NK-92 (cell line): ENCODE data around the gene TUBB1.
A peak's percentile ranks its signal among the peaks of the same experiment; 100 is the strongest.
"Not testable (repeated sequence)": the region's sequence is repeated elsewhere in the genome, so short reads cannot be mapped to it uniquely, and the experiment has no call there.

Experiments used
- DNase-seq: peaks from one replicate; lab custom pipeline; 2025; ENCODE audit not compliant: unreplicated experiment; lab: John Stamatoyannopoulos, UW

Gene TUBB1

GRCh38 chr20:59018817-59019216 lies 412 bp upstream of the TUBB1 start:
- no peak for DNase-seq

- no peak for DNase-seq
Measured at GRCh38 chr20:59020938-59021551, 1.8 kb downstream of the TUBB1 start.

- no peak for DNase-seq
Measured at GRCh38 chr20:59022754-59023153, 3.5 kb downstream of the TUBB1 start.

GRCh38 chr20:59023616-59024015 lies 4.4 kb downstream of the TUBB1 start:
- no peak for DNase-seq

- no peak for DNase-seq
Measured at GRCh38 chr20:59024111-59024530, 4.9 kb downstream of the TUBB1 start.

GRCh38 chr20:59025086-59025485 lies 5.9 kb downstream of the TUBB1 start:
- DNase-seq: no peak

- no peak for DNase-seq
Measured at GRCh38 chr20:59025511-59025910, 6.3 kb downstream of the TUBB1 start.

GRCh38 chr20:59026904-59027740 lies 7.9 kb downstream of the TUBB1 start:
- DNase-seq: no peak

- no peak for DNase-seq
Measured at GRCh38 chr20:59027741-59028320, 8.6 kb downstream of the TUBB1 start.

GRCh38 chr20:59028812-59029211 lies 9.6 kb downstream of the TUBB1 start:
- no peak for DNase-seq

GRCh38 chr20:59030911-59031563 lies 11.8 kb downstream of the TUBB1 start:
- no peak for DNase-seq

- no peak for DNase-seq
Measured at GRCh38 chr20:59031564-59032022, 12.4 kb downstream of the TUBB1 start.

GRCh38 chr20:59032023-59032712 lies 12.9 kb downstream of the TUBB1 start, which contains the start of gene ATP5F1E:
ATP5F1E (minus strand) TSS chr20:59032335; CDS start chr20:59032251, 84 bp downstream.
- DNase-seq: peak; percentile 89

GRCh38 chr20:59032713-59033059 lies 13.5 kb downstream of the TUBB1 start:
- no peak for DNase-seq

- no peak for DNase-seq
Measured at GRCh38 chr20:59033093-59033492, 13.9 kb downstream of the TUBB1 start.

- DNase-seq: no peak
Measured at GRCh38 chr20:59033616-59034165, 14.5 kb downstream of the TUBB1 start.

GRCh38 chr20:59035381-59035780 lies 16.2 kb downstream of the TUBB1 start:
- DNase-seq: no peak

- DNase-seq: no peak
Measured at GRCh38 chr20:59037386-59037785, 18.2 kb downstream of the TUBB1 start.

- no peak for DNase-seq
Measured at GRCh38 chr20:59039233-59039632, 20.0 kb downstream of the TUBB1 start.

GRCh38 chr20:59040667-59041066 lies 21.4 kb downstream of the TUBB1 start:
- DNase-seq: no peak

- DNase-seq: not testable (repeated sequence)
Measured at GRCh38 chr20:59041487-59041886, 22.3 kb downstream of the TUBB1 start.
